K562 treated with DMSO at 1 percent for 24 hours (cell line): ENCODE data around the gene ZSWIM6. TPM values are rescaled to one million over a fixed set of nuclear protein-coding genes. Genes with fewer than 3 reads are reported as not detected.

ENCODE experiments used
- total RNA-seq: library from RNA; unstranded; fragments of 300-600 nt; gene quantifications from 2 replicates; pipeline ENCODE4 v1.2.3, GENCODE V29; 2022; ENCODE audit warnings: low read depth; ENCODE audit not compliant: insufficient read depth

The ZSWIM6 gene
- total RNA-seq = 4.0 TPM in 2 replicates

GRCh38 chr5:61331407-61332357 is at the start of gene ZSWIM6:
Gene ZSWIM6 (plus strand): TSS chr5:61332258. CDS start chr5:61332273, 15 bp downstream.

Other genes with a start within 250 kb of the ZSWIM6 start
- 31.6 and 32.4 TPM in 2 replicates for gene SMIM15, start 169.8 kb upstream of the ZSWIM6 start, total RNA-seq